HG02973 (cell line): ENCODE data around the gene VTCN1.
"Not testable (repeated sequence)": the region's sequence is repeated elsewhere in the genome, so short reads cannot be mapped to it uniquely, and the experiment has no call there.

Experiments used
- ATAC-seq: cut with Tn5 transposase; IDR thresholded peaks from one replicate; pipeline ENCODE4 v1.9.1; 2021; ENCODE audit warnings: moderate library complexity; ENCODE audit not compliant: unreplicated experiment

The VTCN1 gene

GRCh38 chr1:117101858-117102257, 108.9 kb downstream of the VTCN1 start:
- ATAC-seq: not testable (repeated sequence)

- no peak for ATAC-seq
Measured at GRCh38 chr1:117101334-117101733, 109.4 kb downstream of the VTCN1 start.

- no peak for ATAC-seq
Measured at GRCh38 chr1:117098287-117098890, 112.3 kb downstream of the VTCN1 start.

DNA sequence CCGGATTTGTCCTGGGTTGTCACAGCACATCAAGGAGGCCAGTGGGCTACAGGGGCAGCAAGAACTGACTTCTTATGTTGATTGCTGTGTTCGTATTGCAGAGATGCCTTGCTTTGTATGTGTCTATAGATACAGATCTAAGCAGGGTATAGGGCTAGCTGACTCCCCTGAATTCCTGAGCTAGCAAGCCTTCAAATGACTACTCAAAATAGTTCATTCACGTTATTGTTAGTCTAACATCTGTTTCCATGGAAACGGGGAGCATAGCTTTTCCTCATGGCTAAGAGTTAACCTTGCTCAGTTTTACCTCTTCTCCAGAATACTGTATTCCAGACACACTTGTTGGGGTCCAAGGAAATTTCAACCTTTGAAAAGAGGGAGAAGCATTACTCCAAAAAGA, 113.3 kb downstream of the VTCN1 start:
- no peak for ATAC-seq

GRCh38 chr1:117096951-117097408, 113.7 kb downstream of the VTCN1 start:
- no peak for ATAC-seq

- ATAC-seq: no peak
Measured at GRCh38 chr1:117094841-117095604, 115.7 kb downstream of the VTCN1 start.

DNA sequence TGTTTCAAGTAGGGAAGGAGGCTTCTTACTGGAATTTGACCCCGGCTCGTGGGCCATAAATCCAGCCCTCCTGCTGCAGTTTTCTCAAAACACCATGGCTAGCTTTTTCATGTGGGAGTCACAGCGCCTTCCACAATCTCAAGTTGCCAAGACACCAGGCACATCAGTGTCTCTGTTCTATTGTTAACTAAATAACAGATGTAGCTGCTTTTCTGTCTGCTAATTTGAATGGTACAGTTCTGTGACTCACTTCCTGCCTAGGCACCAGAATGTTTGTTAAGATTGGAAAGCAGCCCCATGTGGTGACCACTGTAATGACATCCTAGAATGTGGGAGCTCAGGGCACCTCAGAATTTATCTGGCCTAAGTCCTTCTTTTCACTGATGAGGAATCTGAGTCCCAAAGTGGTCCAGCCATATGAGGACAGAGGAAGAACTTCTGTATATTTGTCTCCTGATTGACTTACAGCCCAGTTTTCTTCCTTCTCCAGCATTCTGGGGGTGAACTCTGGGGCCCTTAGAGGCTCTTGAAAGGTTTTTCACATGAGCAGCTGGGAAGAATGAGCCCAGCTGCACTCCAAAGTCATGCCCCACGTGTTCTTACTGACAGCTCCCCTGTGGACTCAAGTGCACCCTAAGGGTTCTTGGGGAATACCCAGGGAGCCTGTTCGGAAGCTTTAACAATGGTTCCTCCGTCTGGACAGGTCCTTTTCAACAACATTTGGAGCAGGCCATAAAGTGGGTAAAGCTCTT, 116.7 kb downstream of the VTCN1 start:
- ATAC-seq: peak; percentile 81
